Stimulated activated CD8-positive, alpha-beta memory T cell treated with anti-CD3 and anti-CD28 coated beads, Interleukin-15, amount 100 ng/mL, for 4 hours (primary cell): ENCODE measurements around the gene NPPB.

Source experiments
- DNase-seq, 2 donors: peaks; one replicate each; pipeline ENCODE4 v3.0.0-alpha.2; 2020; ENCODE audit warnings: low read depth in 2 of 2

The NPPB gene

DNA sequence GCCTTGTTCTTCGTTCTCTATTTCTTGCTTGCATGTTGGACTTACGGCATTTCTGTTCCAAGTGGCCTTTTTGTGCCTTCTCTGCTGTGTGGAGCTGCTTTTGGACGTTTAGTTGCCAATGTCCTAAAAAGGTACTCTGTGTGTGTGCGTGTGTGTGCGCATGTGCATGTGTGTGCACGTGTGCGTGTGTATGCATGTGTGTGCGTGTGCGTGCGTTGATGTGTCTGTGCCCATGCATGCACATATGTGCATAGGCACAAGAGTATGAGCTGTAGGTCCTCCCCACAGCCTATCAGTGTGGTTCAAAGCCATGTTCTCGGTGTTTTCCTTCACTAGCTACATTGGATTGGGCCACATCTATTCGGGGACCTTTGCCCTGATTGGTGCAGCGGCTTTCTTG lies 24.8 kb downstream of the NPPB start:
- no peak for DNase-seq

GRCh38 chr1:11833497-11833896 lies 25.2 kb downstream of the NPPB start:
- no peak for DNase-seq

DNA sequence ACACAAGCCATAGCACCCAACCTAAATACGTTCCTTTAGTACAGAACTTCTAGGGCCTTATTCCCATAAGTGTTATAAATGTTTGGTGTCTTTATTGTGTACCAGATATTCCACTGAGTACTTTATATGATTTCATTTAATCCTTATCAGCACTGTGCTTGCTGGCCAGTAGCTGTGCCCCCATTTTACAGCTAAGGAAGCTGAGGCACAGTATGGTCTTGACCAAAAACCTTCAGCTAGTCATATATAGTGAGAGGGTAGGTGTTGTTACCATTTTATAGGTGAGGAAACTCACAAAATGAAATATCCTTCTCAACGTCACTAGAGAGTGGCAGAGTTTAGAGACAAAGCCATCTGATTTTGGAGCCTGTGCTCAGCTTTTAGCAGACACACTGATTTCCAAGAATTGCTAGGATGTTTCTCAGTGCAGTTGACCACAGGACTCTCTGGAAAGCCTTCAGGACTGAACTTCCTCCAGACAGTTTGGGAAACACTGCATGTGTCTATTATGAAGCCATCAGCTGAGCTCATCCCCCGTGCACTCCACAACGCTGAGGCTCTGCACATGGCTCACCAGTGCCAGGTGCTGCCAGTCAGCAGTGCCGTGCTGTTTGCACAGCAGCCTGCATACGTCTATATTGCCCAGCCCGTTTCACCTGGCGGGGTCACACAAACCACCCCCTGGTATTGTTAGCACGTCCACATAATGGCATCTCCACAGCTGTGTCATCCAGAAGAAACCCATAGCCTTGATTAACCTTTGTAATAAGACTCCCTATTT lies 26.6 kb downstream of the NPPB start:
- no peak for DNase-seq

GRCh38 chr1:11828511-11828910 lies 30.2 kb downstream of the NPPB start:
- DNase-seq = no peak

GRCh38 chr1:11826946-11827345 lies 31.8 kb downstream of the NPPB start:
- DNase-seq = no peak

DNA sequence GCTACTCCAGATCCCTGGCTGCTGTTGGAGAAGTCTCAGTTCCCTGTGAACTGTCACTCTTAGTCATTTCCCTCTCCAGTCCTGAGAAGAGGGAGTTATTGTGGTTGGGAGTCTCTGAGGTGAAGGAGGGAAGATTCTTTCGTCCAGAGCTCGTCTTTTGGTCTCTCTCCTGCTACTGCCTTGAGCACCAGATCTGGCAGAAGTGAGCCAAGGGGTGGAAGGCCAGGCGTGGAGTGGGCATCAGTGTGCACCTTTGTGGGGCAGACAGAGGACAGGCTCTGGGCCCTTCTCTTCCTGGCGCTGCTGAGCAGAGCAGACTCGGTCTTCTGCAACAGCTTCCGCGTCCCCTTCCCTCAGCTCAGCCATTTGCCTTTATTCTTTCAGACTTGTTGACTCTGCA lies 33.6 kb downstream of the NPPB start:
- no peak for DNase-seq

- DNase-seq = no peak
Measured at GRCh38 chr1:11823366-11824137, 35.2 kb downstream of the NPPB start.

- DNase-seq = no peak
Measured at GRCh38 chr1:11822091-11822490, 36.7 kb downstream of the NPPB start.

- DNase-seq = no peak
Measured at GRCh38 chr1:11817192-11817591, 41.6 kb downstream of the NPPB start.

GRCh38 chr1:11813021-11813420 lies 45.7 kb downstream of the NPPB start:
- DNase-seq = no peak
